ENCODE measurements around the gene PBRM1.

DNA sequence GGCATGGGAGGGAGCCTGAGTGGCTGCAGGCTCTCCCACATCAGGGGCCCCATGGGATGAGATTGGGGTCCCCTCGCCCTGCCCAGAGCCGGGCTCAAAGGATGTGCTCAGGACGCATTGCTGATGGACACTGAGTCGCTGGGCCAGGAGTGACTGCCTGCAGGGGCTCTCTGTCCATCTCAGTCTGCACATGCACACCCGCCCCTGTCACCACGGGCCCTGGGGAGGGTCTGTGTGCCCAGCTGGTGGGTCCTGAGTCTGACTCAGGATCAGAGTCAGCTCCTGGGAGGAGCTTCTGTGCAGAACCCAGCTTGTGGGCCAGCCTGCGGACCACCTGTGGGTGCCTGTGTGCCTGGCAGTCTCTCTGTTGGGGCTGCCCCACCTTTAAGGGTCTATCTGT lies 172.4 kb downstream of the PBRM1 start:
- TF ChIP-seq CTCF (IDR thresholded peaks at IDR 0.05) (no peak), POLR2A (IDR thresholded peaks at IDR 0.05) (no peak), EP300 (IDR thresholded peaks at IDR 0.05) (no peak)

All from stomach (tissue), 4 donors.